ENCODE results near the gene ARMH3.

ARMH3 gene

DNA sequence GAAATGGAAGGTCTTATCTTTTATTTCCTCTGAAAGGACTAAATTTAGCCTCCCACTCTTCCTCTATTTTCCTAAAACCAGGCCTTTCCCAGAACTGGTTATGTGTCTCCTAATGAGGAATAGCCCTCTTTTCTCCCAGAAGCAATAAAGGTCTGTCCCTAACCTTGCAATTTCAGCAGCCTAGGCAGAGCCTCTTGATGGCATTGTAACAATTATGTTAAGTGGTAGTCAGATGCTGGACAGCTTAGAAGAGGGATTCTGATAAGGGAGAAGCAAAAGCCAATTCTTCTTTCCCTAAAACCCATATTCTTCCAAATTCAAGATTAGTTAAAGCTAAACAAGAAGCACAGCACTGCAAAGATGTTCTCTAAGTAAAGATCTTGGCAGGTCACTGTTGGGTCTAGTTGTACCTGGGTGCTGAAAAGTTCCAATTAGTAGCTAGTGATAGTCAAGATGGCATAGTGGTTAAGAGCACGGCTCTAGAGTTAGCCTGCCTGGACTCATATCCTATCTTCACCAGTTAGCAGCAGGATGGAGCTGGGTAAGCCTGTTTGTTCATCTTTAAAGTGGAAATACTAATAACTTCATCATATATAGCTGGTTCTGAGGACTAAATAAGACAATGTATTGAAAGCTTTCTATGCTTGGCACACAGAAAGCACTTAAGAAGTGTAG lies 198.0 kb downstream of the ARMH3 start:
- Histone ChIP-seq H2AK5ac (ENCODE audit: low read length) (no peak overlapping the region), H3K36me3 (ENCODE audit: control insufficient read depth in 1 of 2, insufficient read depth in 2 of 2, low read length in 2 of 2) (no peaks in the 10 kb centered on the region), H3K4me3 (ENCODE audit: low read depth, low read length) (no peak overlapping the region), H4K12ac (ENCODE audit: low read depth, low read length) (no peak overlapping the region), H3K9ac (ENCODE audit: low read length) (no peak overlapping the region), H3K27me3 (ENCODE audit: insufficient read depth, low read length) (no peaks in the 10 kb centered on the region), H3K79me1 (ENCODE audit: low read length) (no peaks in the 10 kb centered on the region), H3K14ac (ENCODE audit: low read length) (no peak overlapping the region), H2BK120ac (ENCODE audit: insufficient read depth, low read length, poor library complexity) (no peak overlapping the region), H3K18ac (ENCODE audit: low read length) (no peak overlapping the region), H4K8ac (ENCODE audit: low read depth, low read length) (no peak overlapping the region), H3K4me1 (ENCODE audit: control insufficient read depth in 1 of 2, insufficient read depth in 2 of 2, low read length in 2 of 2) (no peaks in the 10 kb centered on the region), H3K79me2 (ENCODE audit: control insufficient read depth, insufficient read depth, low read length, poor library complexity) (no peaks in the 10 kb centered on the region), H3K4ac (ENCODE audit: low read depth, low read length) (no peak overlapping the region), H3K23ac (ENCODE audit: low read length) (no peak overlapping the region), H3K9me3 (ENCODE audit: insufficient read depth, low read depth, low read length) (no peaks in the 10 kb centered on the region), H4K91ac (ENCODE audit: low read depth, low read length) (no peak overlapping the region), H2AFZ (ENCODE audit: insufficient read depth, low read length, poor library complexity) (no peak overlapping the region), H2BK5ac (ENCODE audit: low read depth, low read length, poor library complexity) (no peak overlapping the region), H2BK12ac (ENCODE audit: low read length) (no peak overlapping the region), H3K4me2 (ENCODE audit: low read length) (no peak overlapping the region), H3K27ac (ENCODE audit: low read depth, low read length) (no peak overlapping the region)
- WGBS (ENCODE audit: extremely low coverage, insufficient coverage, insufficient read length) = no CpG with 5 or more reads among the region's 1 CpG
- DNase-seq = no peak

DNA sequence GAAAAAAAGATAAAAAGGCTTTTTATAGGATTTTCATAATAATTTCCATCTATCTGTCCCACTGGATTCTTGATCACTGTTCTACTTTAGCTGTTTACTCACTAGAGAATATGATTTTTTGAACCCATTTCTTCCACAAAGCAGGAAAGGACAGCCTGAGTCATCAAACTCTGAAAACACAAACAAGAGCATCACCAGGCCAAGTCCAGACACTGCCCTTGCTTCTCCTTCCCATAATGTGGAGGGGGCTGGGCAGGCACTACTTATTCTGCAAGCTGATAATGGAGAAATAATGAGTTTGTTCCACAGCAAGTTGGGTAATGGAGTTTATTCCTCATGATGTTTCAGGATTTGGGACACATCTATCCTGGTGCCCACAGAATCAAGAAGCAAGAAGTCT lies 199.3 kb downstream of the ARMH3 start:
- H3K23ac ChIP-seq (ENCODE audit: low read length) = no peak overlapping the region
- H3K4me2 ChIP-seq (ENCODE audit: low read length) = no peak overlapping the region
- H3K79me1 ChIP-seq (ENCODE audit: low read length) = no peaks in the 10 kb centered on the region
- H3K27me3 ChIP-seq (ENCODE audit: insufficient read depth, low read length) = no peaks in the 10 kb centered on the region
- H3K9me3 ChIP-seq (ENCODE audit: insufficient read depth, low read depth, low read length) = no peaks in the 10 kb centered on the region
- H3K36me3 ChIP-seq (ENCODE audit: control insufficient read depth in 1 of 2, insufficient read depth in 2 of 2, low read length in 2 of 2) = no peaks in the 10 kb centered on the region
- no peak overlapping the region for H2BK5ac ChIP-seq (ENCODE audit: low read depth, low read length, poor library complexity)
- H3K9ac ChIP-seq (ENCODE audit: low read length) = no peak overlapping the region
- no peak overlapping the region for H2BK12ac ChIP-seq (ENCODE audit: low read length)
- no peak overlapping the region for H3K4me3 ChIP-seq (ENCODE audit: low read depth, low read length)
- H2AK5ac ChIP-seq (ENCODE audit: low read length) = no peak overlapping the region
- H3K4ac ChIP-seq (ENCODE audit: low read depth, low read length) = no peak overlapping the region
- no peak overlapping the region for H2BK120ac ChIP-seq (ENCODE audit: insufficient read depth, low read length, poor library complexity)
- DNase-seq = no peak
- H4K8ac ChIP-seq (ENCODE audit: low read depth, low read length) = no peak overlapping the region
- H3K18ac ChIP-seq (ENCODE audit: low read length) = no peak overlapping the region
- H3K27ac ChIP-seq (ENCODE audit: low read depth, low read length) = no peak overlapping the region
- H2AFZ ChIP-seq (ENCODE audit: insufficient read depth, low read length, poor library complexity) = no peak overlapping the region
- H3K4me1 ChIP-seq (ENCODE audit: control insufficient read depth in 1 of 2, insufficient read depth in 2 of 2, low read length in 2 of 2) = no peaks in the 10 kb centered on the region
- H3K14ac ChIP-seq (ENCODE audit: low read length) = no peak overlapping the region
- H4K12ac ChIP-seq (ENCODE audit: low read depth, low read length) = no peak overlapping the region
- H3K79me2 ChIP-seq (ENCODE audit: control insufficient read depth, insufficient read depth, low read length, poor library complexity) = no peaks in the 10 kb centered on the region
- H4K91ac ChIP-seq (ENCODE audit: low read depth, low read length) = no peak overlapping the region

DNA sequence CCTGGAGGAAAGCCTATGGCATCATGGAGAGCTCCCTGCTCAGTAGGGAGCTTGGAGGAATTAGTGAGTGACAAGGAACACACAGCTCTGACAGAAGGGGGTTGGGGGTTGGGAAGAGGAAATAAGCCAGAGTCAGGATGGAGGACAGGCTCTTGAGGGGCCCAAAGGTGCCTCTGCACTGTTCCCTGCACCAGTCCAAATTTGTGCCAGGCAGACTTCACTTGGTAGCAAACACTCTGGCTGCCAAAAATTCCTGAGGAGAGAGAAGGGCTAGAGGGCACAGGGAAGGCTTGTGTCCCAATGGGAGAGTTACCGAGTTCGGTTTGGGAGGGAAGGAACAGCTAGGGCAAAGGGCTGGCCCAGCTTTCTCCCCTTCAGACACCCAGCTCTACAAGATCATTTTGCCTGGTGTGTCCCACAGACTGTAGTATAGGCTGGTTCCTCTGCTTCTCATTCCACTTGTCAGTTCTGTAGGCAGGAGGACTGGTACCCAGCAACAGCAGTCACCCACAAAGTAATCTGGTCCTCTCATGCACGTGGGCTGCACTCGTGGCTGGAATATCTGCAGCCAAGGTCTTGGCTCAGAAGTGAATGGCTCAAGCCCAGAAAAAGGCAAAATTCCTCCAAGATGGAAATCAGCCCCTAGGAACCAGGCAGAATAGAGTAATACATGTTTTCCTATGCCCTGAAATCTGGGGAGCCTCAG lies 204.4 kb downstream of the ARMH3 start:
- no CpG with 5 or more reads among the region's 4 CpGs for WGBS (ENCODE audit: extremely low coverage, insufficient coverage, insufficient read length)
- no peak for DNase-seq

DNA sequence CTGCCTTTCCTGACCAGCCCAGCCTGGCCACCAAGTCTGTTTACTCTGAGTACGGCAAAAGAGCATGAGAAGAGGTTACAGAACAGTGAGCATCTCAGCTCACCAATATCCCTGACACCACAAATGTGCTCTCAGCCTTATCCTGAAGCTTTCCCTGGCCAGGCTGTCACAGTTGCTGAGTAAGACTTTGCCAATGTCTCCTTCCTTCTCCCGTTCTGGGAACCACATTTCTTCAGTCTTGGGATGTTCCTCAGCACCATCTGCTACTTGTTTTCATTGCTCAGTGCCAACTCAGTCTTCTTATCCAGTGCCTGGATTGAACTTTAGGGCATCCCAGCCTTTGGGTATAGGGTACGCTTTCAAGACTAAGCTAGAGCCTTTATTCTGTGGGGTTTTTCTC lies 205.2 kb downstream of the ARMH3 start:
- no CpG with 5 or more reads among the region's 3 CpGs for WGBS (ENCODE audit: extremely low coverage, insufficient coverage, insufficient read length)
- DNase-seq = no peak
- H3K4me3 ChIP-seq (ENCODE audit: low read depth, low read length) = no peak overlapping the region
- no peak overlapping the region for H2AFZ ChIP-seq (ENCODE audit: insufficient read depth, low read length, poor library complexity)
- no peak overlapping the region for H3K27ac ChIP-seq (ENCODE audit: low read depth, low read length)
- H3K27me3 ChIP-seq (ENCODE audit: insufficient read depth, low read length) = no peaks in the 10 kb centered on the region
- H4K8ac ChIP-seq (ENCODE audit: low read depth, low read length) = no peak overlapping the region
- no peaks in the 10 kb centered on the region for H3K79me1 ChIP-seq (ENCODE audit: low read length)
- no peak overlapping the region for H3K4me2 ChIP-seq (ENCODE audit: low read length)
- H3K9ac ChIP-seq (ENCODE audit: low read length) = no peak overlapping the region
- H3K18ac ChIP-seq (ENCODE audit: low read length) = no peak overlapping the region
- H3K4me1 ChIP-seq (ENCODE audit: control insufficient read depth in 1 of 2, insufficient read depth in 2 of 2, low read length in 2 of 2) = peaks cover 0 to 2% of the 10 kb centered on the region in 2 experiments
- peaks cover 0 to 2% of the 10 kb centered on the region in 2 experiments for H3K36me3 ChIP-seq (ENCODE audit: control insufficient read depth in 1 of 2, insufficient read depth in 2 of 2, low read length in 2 of 2)
- H3K23ac ChIP-seq (ENCODE audit: low read length) = no peak overlapping the region
- H2BK5ac ChIP-seq (ENCODE audit: low read depth, low read length, poor library complexity) = no peak overlapping the region
- H3K79me2 ChIP-seq (ENCODE audit: control insufficient read depth, insufficient read depth, low read length, poor library complexity) = no peaks in the 10 kb centered on the region
- H3K4ac ChIP-seq (ENCODE audit: low read depth, low read length) = no peak overlapping the region
- no peak overlapping the region for H2BK12ac ChIP-seq (ENCODE audit: low read length)
- no peaks in the 10 kb centered on the region for H3K9me3 ChIP-seq (ENCODE audit: insufficient read depth, low read depth, low read length)
- H4K91ac ChIP-seq (ENCODE audit: low read depth, low read length) = no peak overlapping the region
- H2AK5ac ChIP-seq (ENCODE audit: low read length) = no peak overlapping the region
- H3K14ac ChIP-seq (ENCODE audit: low read length) = no peak overlapping the region
- H4K12ac ChIP-seq (ENCODE audit: low read depth, low read length) = no peak overlapping the region
- H2BK120ac ChIP-seq (ENCODE audit: insufficient read depth, low read length, poor library complexity) = no peak overlapping the region

More for the DNA sequence above, 204.4 kb downstream of the ARMH3 start:
- Histone ChIP-seq H4K91ac (ENCODE audit: low read depth, low read length) (no peak overlapping the region), H3K14ac (ENCODE audit: low read length) (no peak overlapping the region), H3K27ac (ENCODE audit: low read depth, low read length) (no peak overlapping the region), H4K12ac (ENCODE audit: low read depth, low read length) (no peak overlapping the region), H2AFZ (ENCODE audit: insufficient read depth, low read length, poor library complexity) (no peak overlapping the region), H2BK12ac (ENCODE audit: low read length) (no peak overlapping the region), H2BK120ac (ENCODE audit: insufficient read depth, low read length, poor library complexity) (no peak overlapping the region), H3K4ac (ENCODE audit: low read depth, low read length) (no peak overlapping the region), H3K9ac (ENCODE audit: low read length) (no peak overlapping the region), H3K9me3 (ENCODE audit: insufficient read depth, low read depth, low read length) (no peaks in the 10 kb centered on the region), H3K18ac (ENCODE audit: low read length) (no peak overlapping the region), H3K27me3 (ENCODE audit: insufficient read depth, low read length) (no peaks in the 10 kb centered on the region), H3K4me2 (ENCODE audit: low read length) (no peak overlapping the region), H3K23ac (ENCODE audit: low read length) (no peak overlapping the region), H2AK5ac (ENCODE audit: low read length) (no peak overlapping the region), H3K36me3 (ENCODE audit: control insufficient read depth in 1 of 2, insufficient read depth in 2 of 2, low read length in 2 of 2) (peaks cover 0 to 2% of the 10 kb centered on the region in 2 experiments), H3K79me2 (ENCODE audit: control insufficient read depth, insufficient read depth, low read length, poor library complexity) (no peaks in the 10 kb centered on the region), H3K4me1 (ENCODE audit: control insufficient read depth in 1 of 2, insufficient read depth in 2 of 2, low read length in 2 of 2) (peaks cover 0 to 2% of the 10 kb centered on the region in 2 experiments), H3K4me3 (ENCODE audit: low read depth, low read length) (no peak overlapping the region), H4K8ac (ENCODE audit: low read depth, low read length) (no peak overlapping the region), H2BK5ac (ENCODE audit: low read depth, low read length, poor library complexity) (no peak overlapping the region), H3K79me1 (ENCODE audit: low read length) (no peaks in the 10 kb centered on the region)

Data from trophoblast cell (in vitro differentiated cells and primary cell).